Upper lobe of right lung (tissue), 1 donor: ENCODE data around the gene C20orf204. TPM values are rescaled to one million over a fixed set of nuclear protein-coding genes. Genes with fewer than 3 reads are reported as not detected.

Source experiments
- ATAC-seq: fragments of 200-7000 bp; cut with Tn5 transposase; one replicate; pipeline ENCODE4 v1.9.1; 2020; ENCODE audit warnings: mild to moderate bottlenecking, moderate library complexity
- DNase-seq: peaks from one replicate; pipeline ENCODE4 v3.0.0-alpha.2; 2020
- H3K27ac ChIP-seq: fragments of 200-600 bp; one replicate; pipeline ENCODE4 v1.8.0; 2022
- H3K27me3 ChIP-seq: fragments of 200-600 bp; one replicate; pipeline ENCODE4 v1.8.0; 2022; ENCODE audit warnings: mild to moderate bottlenecking
- H3K36me3 ChIP-seq: fragments of 200-600 bp; one replicate; pipeline ENCODE4 v1.8.0; 2022
- H3K4me1 ChIP-seq: fragments of 200-600 bp; one replicate; pipeline ENCODE4 v1.8.0; 2022
- H3K4me3 ChIP-seq: fragments of 200-600 bp; one replicate; pipeline ENCODE4 v1.8.0; 2022; ENCODE audit warnings: mild to moderate bottlenecking
- H3K9me3 ChIP-seq: fragments of 200-600 bp; one replicate; pipeline ENCODE4 v1.8.0; 2022
- intact Hi-C: fragments of 100-400 bp; cut with DNase I; formaldehyde crosslinking; loops from one replicate; pipeline ENCODE4 v1.11.0; 2022
- total RNA-seq: library from RNA; stranded (reverse); fragmentation: NEBNext Ultra II Directional; extraction: Animal tissue kit (Norgen Biotek cat#: 25700); gene quantifications from one replicate; pipeline ENCODE4 v1.2.1, GENCODE V29; 2021
- TF ChIP-seq, protein P1 (sequence below): fragments of 200-600 bp; IDR thresholded peaks from one replicate; pipeline ENCODE4 v1.8.0; 2022; ENCODE audit warnings: antibody characterized with exemption
- donor health status: DM: no; HTN: yes; CAD: no; lungs with severe emphysema.

C20orf204 gene
- total RNA-seq, 1 donor from 2014 or later: 1.9 TPM

GRCh38 chr20:64025101-64025825 is 10.7 kb upstream of the C20orf204 start:
- no peak for DNase-seq
- Histone ChIP-seq H3K27me3 (no peaks in the 10 kb centered on the region), H3K27ac (no peak overlapping the region), H3K4me1 (no peaks in the 10 kb centered on the region), H3K36me3 (peaks cover 82% of the 10 kb centered on the region), H3K9me3 (no peaks in the 10 kb centered on the region), H3K4me3 (no peak overlapping the region)
- intact Hi-C loops: no loop called here
- TF ChIP-seq, protein P1, sequence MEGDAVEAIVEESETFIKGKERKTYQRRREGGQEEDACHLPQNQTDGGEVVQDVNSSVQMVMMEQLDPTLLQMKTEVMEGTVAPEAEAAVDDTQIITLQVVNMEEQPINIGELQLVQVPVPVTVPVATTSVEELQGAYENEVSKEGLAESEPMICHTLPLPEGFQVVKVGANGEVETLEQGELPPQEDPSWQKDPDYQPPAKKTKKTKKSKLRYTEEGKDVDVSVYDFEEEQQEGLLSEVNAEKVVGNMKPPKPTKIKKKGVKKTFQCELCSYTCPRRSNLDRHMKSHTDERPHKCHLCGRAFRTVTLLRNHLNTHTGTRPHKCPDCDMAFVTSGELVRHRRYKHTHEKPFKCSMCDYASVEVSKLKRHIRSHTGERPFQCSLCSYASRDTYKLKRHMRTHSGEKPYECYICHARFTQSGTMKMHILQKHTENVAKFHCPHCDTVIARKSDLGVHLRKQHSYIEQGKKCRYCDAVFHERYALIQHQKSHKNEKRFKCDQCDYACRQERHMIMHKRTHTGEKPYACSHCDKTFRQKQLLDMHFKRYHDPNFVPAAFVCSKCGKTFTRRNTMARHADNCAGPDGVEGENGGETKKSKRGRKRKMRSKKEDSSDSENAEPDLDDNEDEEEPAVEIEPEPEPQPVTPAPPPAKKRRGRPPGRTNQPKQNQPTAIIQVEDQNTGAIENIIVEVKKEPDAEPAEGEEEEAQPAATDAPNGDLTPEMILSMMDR: no peak
- ATAC-seq: no peak

DNA sequence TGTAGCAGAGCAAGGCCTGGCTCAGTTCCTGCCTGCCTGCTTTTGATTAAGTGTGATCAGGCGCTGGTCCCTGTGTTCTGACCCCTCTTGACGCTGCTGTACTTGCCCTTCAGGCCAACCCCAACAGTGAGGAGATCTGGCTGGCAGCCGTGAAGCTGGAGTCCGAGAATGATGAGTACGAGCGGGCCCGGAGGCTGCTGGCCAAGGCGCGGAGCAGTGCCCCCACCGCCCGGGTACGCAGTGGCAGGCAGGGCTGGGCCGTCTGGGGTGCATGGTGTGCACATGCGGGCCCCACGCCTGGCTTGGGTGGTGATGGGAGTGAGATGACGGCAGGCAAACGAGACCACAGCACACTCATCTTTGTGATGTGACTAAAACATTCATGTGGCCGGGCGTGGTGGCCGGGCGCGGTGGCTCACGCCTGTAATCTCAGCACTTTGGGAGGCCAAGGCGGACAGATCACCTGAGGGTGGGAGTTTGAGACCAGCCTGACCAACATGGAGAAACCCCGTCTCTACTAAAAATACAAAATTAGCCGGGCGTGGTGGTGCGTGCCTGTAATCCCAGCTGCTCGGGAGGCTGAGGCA is 10.1 kb upstream of the C20orf204 start:
- Histone ChIP-seq H3K27me3 (no peaks in the 10 kb centered on the region), H3K4me3 (no peak overlapping the region), H3K4me1 (no peaks in the 10 kb centered on the region), H3K27ac (no peak overlapping the region), H3K36me3 (peaks cover 89% of the 10 kb centered on the region), H3K9me3 (no peaks in the 10 kb centered on the region)
- intact Hi-C loops: no loop called here
- TF ChIP-seq, protein P1: no peak
- ATAC-seq: no peak
- DNase-seq: no peak

DNA sequence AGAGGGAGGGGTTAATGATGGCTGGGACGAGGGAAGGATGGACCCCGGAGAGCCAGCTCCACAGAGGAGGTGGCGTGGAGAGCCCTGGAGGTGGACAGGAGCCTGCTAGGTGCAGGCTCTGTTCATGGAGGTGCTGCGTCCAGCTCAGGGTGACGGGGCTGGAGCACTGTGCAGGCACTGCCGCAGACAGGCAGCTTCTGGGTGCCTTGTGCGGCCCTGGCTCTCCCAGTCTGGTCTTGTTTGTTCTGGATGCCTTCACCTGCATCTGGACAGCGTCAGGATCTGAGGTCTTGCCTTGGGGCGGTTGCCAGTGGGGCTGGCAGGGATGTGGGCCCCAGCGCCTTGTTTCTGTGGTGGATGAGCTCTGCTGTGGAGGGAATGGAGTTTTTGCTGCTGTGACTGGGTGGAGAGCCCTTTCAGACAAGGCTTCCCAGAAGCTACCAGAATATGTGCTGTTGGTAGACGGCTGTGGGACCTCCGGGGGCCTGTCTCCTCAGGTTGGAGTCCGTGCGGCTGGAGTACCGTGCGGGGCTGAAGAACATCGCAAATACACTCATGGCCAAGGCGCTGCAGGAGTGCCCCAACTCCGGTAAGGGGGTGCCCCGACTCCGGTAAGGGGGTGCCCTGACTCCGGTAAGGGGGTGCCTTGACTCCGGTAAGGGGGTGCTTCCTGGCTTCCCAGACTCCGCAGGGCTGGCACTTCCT is 7.8 kb upstream of the C20orf204 start:
- Histone ChIP-seq H3K36me3 (peaks cover 97% of the 10 kb centered on the region), H3K27me3 (no peaks in the 10 kb centered on the region), H3K9me3 (no peaks in the 10 kb centered on the region), H3K4me1 (no peaks in the 10 kb centered on the region), H3K27ac (no peak overlapping the region), H3K4me3 (no peak overlapping the region)
- TF ChIP-seq, protein P1: no peak
- DNase-seq (no peak), ATAC-seq (no peak)
- intact Hi-C loops: no loop called here

GRCh38 chr20:64029293-64030117 is 6.5 kb upstream of the C20orf204 start:
- H3K27ac ChIP-seq: no peak overlapping the region
- no peaks in the 10 kb centered on the region for H3K27me3 ChIP-seq
- H3K36me3 ChIP-seq: peaks cover 92% of the 10 kb centered on the region
- TF ChIP-seq, protein P1: no peak
- no peaks in the 10 kb centered on the region for H3K4me1 ChIP-seq
- DNase-seq (no peak), ATAC-seq (no peak)
- intact Hi-C loops: no loop called here
- H3K9me3 ChIP-seq: no peaks in the 10 kb centered on the region
- no peak overlapping the region for H3K4me3 ChIP-seq

DNA sequence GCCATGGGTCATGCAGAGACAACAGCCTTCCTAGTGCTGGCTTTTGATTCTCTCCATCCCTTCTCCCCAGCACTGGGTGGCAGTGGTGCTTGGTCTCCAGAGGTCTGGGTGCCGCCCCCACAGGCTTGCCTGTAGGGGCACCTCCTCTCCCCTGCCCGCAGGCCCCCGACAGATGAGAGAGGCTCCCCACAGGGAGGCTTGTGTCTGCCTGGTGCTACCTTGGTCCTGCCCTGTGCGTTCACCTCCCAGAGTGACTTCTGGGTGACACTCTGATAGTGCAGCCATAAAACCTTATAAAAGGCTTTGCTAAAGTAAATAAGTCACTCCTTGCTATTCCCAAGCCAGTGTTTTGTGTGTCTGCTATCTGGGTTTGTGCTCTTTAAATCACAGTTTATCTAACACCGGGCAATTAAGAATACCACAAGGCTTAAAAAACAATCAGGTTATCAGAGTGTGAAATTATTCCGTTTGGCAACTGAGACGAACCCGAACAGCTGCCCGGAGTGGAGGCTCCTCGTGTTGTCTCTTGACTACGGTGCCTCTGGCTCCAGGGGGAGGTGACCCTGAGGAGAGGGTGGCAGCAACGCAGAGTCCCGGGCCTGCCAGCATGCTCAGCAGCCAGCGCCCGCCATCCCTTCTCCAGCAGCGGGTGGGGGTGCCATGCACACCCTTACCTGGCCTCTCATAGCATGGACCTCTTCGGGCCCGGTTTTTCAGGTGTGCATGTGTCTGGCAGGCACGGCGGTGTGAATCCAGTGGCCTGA is 5.4 kb upstream of the C20orf204 start:
- Histone ChIP-seq H3K4me3 (no peak overlapping the region), H3K27ac (no peak overlapping the region), H3K27me3 (no peaks in the 10 kb centered on the region), H3K9me3 (no peaks in the 10 kb centered on the region), H3K36me3 (peaks cover 81% of the 10 kb centered on the region), H3K4me1 (no peaks in the 10 kb centered on the region)
- TF ChIP-seq, protein P1: no peak
- intact Hi-C loops: no loop called here
- no peak for DNase-seq
- ATAC-seq: no peak
